ENCODE measurements around the gene SH3BP4.

The SH3BP4 gene

GRCh38 chr2:234998404-234999211, 46.8 kb downstream of the SH3BP4 start:
- DNase-seq (ENCODE audit: low read depth) = no peak

- peak; percentile 54 for DNase-seq (ENCODE audit: low read depth)
Observed at GRCh38 chr2:234999740-235000425, 48.1 kb downstream of the SH3BP4 start.

DNA sequence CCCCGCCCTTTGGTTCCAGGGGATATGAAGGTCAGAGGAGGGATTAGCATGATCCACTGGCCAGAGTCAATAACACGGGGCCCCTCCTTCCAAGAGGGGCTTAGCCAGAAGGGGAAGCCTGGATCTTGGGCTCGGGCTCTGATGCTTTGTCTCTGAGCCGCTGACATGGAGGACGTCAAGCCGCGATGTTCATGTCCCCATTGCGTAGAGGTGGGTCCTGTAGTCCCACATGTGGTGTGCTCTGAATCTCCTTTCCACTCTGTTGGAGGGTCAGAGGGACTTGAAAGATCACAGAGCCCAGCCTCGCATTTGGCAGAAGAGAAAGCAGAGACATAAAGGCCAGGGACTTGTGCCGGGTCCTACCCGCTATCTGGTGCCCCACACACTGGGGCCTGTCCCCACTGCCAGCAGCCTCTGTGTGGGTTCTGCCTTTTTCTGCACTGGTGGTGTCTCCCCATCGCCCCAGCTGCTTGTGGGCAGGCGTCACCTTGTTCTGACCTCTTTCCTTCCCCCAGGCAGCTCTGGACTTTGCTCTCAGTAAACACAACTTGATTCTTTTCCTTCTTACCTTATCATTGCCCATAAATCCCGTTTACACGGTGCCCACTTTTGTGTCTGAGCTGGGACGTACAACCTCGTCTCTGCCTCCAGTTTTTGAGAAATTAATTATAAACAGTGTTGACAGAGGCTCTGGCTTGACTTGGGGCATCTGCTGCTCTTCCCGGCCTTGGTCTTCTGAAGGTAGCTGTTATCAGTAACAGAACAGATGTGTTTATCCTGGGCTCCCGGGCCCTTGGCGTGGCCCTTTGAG, 48.8 kb downstream of the SH3BP4 start:
- no peak for DNase-seq (ENCODE audit: low read depth)

- DNase-seq (ENCODE audit: low read depth) = peak; percentile 57
Observed at GRCh38 chr2:235001237-235002133, 49.7 kb downstream of the SH3BP4 start.

DNA sequence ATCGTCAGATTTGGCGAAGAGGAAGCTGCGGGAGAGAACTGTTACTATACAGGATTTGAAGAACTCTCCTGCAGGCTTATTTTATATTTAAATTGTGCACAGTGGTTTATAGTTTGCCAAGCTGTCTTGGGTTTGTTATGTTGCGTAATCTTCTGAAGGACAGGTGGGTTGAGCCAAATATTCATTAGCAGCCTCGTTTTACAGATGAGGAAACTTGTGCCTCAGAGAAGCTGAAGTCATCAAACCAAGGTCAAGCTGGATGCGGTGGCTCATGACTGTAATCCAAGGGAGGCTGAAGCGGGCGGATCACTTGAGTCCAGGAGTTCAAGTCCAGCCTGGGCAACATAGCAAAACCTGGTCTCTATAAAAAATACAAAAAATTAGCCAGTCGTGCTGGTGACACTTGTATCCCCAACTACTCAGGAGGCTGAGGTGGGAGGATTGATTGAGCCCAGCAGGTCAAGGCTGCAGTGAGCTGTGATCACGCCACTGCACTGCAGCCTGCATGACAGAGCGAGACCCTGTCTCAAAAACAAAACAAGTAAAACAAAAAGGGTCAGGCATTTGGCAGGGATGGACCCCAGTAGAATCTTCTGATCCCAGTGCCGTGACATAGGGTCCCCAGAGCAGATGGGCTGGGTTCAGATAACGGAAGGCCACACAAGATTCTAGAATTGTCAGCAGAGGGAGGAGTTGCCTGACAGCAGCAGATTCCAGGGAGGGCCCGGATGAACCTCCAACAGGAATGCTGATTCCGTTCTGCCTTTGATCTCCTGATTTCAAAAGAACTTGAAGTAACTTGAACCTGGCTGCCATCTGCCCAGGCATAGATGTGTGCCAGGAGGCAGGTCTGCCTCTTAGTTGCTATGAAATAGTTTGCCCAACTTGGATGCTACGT, 50.6 kb downstream of the SH3BP4 start:
- DNase-seq (ENCODE audit: low read depth) = no peak

DNA sequence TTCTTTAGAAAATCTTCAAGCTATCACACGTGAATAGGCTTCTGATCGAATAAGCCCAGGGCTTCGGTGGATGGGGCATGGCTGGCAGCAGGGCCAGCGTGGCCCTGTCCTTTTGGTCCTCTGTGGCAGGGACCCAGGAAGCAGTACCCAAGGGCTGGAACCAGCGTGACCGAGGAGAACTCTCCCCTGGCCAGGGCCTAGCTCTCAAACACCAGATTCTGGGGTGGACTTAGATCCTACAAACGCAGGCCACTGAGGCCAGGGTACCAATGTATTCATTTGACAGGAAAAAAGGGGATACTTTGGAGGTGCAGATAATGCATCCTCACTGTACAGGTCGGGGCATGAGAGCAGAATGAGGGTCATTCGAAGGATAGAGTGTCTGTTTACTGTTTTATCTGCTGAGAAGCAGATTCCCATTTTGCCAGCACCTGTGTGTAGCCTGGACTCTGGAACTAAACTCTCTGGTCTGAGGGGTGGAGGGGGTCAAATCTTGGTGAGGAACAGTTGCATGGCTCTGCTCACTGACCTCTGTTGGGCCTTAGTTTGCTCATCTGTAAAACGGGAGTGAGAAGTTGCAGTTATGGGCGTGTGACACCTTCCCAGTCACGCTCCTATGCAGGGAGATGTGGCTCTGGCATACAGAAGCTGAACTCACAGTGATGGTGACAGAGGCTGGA, 51.4 kb downstream of the SH3BP4 start:
- no peak for DNase-seq (ENCODE audit: low read depth)

GRCh38 chr2:235004329-235004903, 52.6 kb downstream of the SH3BP4 start:
- DNase-seq (ENCODE audit: low read depth) = no peak

DNA sequence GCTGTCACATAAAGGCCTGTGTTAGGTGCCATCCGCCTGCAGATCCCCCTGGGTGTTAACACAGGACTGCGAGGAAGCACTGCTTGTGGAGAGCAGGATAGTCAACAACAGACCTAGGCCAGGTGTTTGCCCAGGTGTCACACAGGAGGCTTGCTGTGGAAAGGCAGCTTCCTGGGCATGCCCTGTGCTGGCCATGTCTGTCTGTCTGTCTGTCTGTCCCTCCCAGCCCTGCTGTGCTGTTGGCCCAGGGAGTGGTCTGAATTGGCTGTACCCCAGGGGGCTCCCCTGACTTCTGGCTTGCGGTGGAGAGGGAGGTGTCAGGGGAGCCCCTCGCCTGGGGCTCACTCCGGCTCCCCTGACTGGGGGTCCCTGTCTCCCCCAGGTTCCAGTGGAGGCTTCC, 53.2 kb downstream of the SH3BP4 start:
- no peak for DNase-seq (ENCODE audit: low read depth)

- DNase-seq (ENCODE audit: low read depth) = no peak
Observed at GRCh38 chr2:235005603-235006259, 53.9 kb downstream of the SH3BP4 start.

- DNase-seq (ENCODE audit: low read depth) = no peak
Observed at GRCh38 chr2:235006461-235006860, 54.6 kb downstream of the SH3BP4 start.

- no peak for DNase-seq (ENCODE audit: low read depth)
Observed at GRCh38 chr2:235006986-235007385, 55.2 kb downstream of the SH3BP4 start.

- no peak for DNase-seq (ENCODE audit: low read depth)
Observed at GRCh38 chr2:235007664-235008457, 56.0 kb downstream of the SH3BP4 start.

- DNase-seq (ENCODE audit: low read depth) = no peak
Observed at GRCh38 chr2:235008584-235009044, 56.8 kb downstream of the SH3BP4 start.

DNA sequence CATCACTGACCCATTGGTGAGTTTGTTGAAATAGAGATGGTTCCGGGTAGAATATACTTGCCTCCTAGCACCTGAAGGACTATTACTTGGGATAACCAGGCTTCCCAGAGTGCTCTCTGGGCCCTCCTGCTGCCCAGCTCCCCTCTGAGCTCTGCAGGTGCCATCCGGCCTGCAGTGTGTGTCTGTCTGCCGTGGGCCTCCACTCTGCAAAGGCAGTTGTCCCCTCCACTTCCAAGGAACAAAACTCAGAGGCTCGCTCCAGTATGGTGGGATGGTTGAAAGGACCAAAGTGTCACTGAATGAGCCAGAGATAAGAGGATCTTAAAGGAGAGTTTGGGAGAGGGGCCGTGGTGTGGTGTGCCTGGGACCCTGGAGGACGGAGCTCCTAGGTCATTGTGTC, 57.3 kb downstream of the SH3BP4 start:
- DNase-seq (ENCODE audit: low read depth) = no peak

DNA sequence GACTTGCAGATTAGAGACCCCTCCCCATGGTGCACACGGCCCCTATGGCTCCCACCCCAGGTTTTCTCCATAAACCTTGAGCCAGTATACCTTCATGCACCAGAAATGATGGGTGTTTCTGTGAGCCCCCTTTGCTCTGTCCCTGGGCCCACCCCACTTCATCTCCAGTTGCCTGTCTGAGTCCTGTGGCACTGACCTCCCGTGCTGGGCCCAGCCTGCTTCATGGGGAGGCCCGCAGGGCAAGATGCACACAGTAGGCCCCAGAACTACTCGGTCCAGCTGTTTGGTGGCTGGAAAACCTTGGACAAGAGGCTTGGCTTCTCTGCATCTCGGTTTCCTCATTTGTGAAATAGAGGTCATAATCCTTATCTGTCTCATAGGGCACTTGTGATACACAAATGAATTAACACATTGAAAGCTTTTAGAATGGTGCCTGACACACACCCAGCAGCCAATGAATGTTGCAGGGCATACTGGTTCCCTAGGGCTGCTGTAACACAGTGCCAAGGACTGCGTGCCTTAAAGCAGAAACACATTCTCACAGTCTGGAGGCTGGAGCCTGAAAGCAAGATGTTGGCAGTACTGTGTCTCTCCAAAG, 58.4 kb downstream of the SH3BP4 start:
- DNase-seq (ENCODE audit: low read depth) = no peak

DNA sequence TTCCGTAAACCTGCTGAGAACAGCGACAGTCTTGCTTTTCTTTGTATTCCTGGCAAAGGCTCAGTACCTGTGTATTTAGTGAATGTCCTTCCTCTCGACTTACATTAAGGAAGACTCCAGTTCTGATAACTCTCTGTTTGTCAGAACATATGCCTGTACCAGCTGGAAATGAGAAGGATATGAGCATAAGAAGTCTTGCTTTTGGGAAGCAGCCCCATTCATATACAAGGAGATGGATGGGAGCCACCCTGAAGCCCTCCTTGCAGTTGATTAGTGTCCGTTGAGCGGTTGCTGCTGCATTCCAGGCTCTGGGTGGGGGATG, 59.8 kb downstream of the SH3BP4 start:
- DNase-seq (ENCODE audit: low read depth) = no peak

GRCh38 chr2:235011929-235012631, 60.3 kb downstream of the SH3BP4 start:
- no peak for DNase-seq (ENCODE audit: low read depth)
